NCI-H460 (cell line): ENCODE data around the gene ZNF672. TPM values are rescaled to one million over a fixed set of nuclear protein-coding genes. Genes with fewer than 3 reads are reported as not detected.

Source experiments
- DNase-seq: peaks from one replicate; pipeline ENCODE4 v3.0.0-alpha.2; 2016; ENCODE audit warnings: low read depth; ENCODE audit errors: extremely low read depth
- total RNA-seq: library from RNA; depleted of rRNA; stranded (reverse); fragments of >200 nt; shearing (Covaris generic); gene quantifications from 2 replicates; pipeline ENCODE4 v1.2.3, GENCODE V29; 2014

ZNF672 gene
- total RNA-seq, 1 experiment from 2014 or later, result 33.0 TPM

- no peak for DNase-seq
These were observed 6.2 kb upstream of the ZNF672 start for GRCh38 chr1:248831842-248832241.

GRCh38 chr1:248834343-248834940 is 3.6 kb upstream of the ZNF672 start:
- no peak for DNase-seq

- no peak for DNase-seq
These were observed 811 bp upstream of the ZNF672 start for GRCh38 chr1:248837045-248837780.

- peak; percentile 88 for DNase-seq
These were observed 538 bp downstream of the ZNF672 start for GRCh38 chr1:248838357-248839167.

- no peak for DNase-seq
These were observed 1.1 kb downstream of the ZNF672 start for GRCh38 chr1:248839168-248839555.

GRCh38 chr1:248840946-248841345 is 2.9 kb downstream of the ZNF672 start:
- no peak for DNase-seq

- DNase-seq, result peak; percentile 38
These were observed 3.8 kb downstream of the ZNF672 start for GRCh38 chr1:248841702-248842395.

- DNase-seq, result no peak
These were observed 4.8 kb downstream of the ZNF672 start for GRCh38 chr1:248842781-248843331.

- no peak for DNase-seq
These were observed 5.7 kb downstream of the ZNF672 start for GRCh38 chr1:248843687-248844086.

- no peak for DNase-seq
These were observed 6.5 kb downstream of the ZNF672 start for GRCh38 chr1:248844526-248844925.

- no peak for DNase-seq
These were observed 9.3 kb downstream of the ZNF672 start for GRCh38 chr1:248847181-248847955.

- DNase-seq, result no peak
These were observed 10.0 kb downstream of the ZNF672 start for GRCh38 chr1:248847956-248848561.

GRCh38 chr1:248848602-248849001 is 10.6 kb downstream of the ZNF672 start:
- DNase-seq, result no peak

GRCh38 chr1:248849152-248849551 is 11.1 kb downstream of the ZNF672 start:
- DNase-seq, result no peak

GRCh38 chr1:248849637-248850036 is 11.6 kb downstream of the ZNF672 start:
- DNase-seq, result no peak

- no peak for DNase-seq
These were observed 12.1 kb downstream of the ZNF672 start for GRCh38 chr1:248850124-248850523.

- no peak for DNase-seq
These were observed 12.7 kb downstream of the ZNF672 start for GRCh38 chr1:248850536-248851251.

- DNase-seq, result no peak
These were observed 13.4 kb downstream of the ZNF672 start for GRCh38 chr1:248851390-248851789.
